A673 (cell line): ENCODE results near the gene NGEF.

Source experiments
- EZH2 ChIP-seq: fragments of 200-600 bp; sonication (generic); IDR thresholded peaks from 2 replicates; pipeline ENCODE4 v1.6.1; 2017; ENCODE audit warnings: borderline replicate concordance, low read depth, mild to moderate bottlenecking, mixed read lengths, antibody characterized with exemption, low read length; ENCODE audit not compliant: poor library complexity, severe bottlenecking
- TF ChIP-seq, protein P1 (sequence below): fragments of 300-800, 200-600 bp; sonication (generic); conservative IDR thresholded peaks from 2 replicates; pipeline ENCODE4 v1.5.1; 2017; ENCODE audit warnings: low read depth, mild to moderate bottlenecking, antibody characterized with exemption, low read length, moderate library complexity, mixed read lengths

GRCh38 chr2:233039846-233040530, 26.9 kb upstream of the NGEF start:
- TF ChIP-seq, protein P1, sequence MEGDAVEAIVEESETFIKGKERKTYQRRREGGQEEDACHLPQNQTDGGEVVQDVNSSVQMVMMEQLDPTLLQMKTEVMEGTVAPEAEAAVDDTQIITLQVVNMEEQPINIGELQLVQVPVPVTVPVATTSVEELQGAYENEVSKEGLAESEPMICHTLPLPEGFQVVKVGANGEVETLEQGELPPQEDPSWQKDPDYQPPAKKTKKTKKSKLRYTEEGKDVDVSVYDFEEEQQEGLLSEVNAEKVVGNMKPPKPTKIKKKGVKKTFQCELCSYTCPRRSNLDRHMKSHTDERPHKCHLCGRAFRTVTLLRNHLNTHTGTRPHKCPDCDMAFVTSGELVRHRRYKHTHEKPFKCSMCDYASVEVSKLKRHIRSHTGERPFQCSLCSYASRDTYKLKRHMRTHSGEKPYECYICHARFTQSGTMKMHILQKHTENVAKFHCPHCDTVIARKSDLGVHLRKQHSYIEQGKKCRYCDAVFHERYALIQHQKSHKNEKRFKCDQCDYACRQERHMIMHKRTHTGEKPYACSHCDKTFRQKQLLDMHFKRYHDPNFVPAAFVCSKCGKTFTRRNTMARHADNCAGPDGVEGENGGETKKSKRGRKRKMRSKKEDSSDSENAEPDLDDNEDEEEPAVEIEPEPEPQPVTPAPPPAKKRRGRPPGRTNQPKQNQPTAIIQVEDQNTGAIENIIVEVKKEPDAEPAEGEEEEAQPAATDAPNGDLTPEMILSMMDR = no peak
- TF ChIP-seq EZH2 = no peak
